ENCODE results near the gene ATP10A. TPM values are rescaled to one million over a fixed set of nuclear protein-coding genes. Genes with fewer than 3 reads are reported as not detected.

ATP10A gene, protein sequence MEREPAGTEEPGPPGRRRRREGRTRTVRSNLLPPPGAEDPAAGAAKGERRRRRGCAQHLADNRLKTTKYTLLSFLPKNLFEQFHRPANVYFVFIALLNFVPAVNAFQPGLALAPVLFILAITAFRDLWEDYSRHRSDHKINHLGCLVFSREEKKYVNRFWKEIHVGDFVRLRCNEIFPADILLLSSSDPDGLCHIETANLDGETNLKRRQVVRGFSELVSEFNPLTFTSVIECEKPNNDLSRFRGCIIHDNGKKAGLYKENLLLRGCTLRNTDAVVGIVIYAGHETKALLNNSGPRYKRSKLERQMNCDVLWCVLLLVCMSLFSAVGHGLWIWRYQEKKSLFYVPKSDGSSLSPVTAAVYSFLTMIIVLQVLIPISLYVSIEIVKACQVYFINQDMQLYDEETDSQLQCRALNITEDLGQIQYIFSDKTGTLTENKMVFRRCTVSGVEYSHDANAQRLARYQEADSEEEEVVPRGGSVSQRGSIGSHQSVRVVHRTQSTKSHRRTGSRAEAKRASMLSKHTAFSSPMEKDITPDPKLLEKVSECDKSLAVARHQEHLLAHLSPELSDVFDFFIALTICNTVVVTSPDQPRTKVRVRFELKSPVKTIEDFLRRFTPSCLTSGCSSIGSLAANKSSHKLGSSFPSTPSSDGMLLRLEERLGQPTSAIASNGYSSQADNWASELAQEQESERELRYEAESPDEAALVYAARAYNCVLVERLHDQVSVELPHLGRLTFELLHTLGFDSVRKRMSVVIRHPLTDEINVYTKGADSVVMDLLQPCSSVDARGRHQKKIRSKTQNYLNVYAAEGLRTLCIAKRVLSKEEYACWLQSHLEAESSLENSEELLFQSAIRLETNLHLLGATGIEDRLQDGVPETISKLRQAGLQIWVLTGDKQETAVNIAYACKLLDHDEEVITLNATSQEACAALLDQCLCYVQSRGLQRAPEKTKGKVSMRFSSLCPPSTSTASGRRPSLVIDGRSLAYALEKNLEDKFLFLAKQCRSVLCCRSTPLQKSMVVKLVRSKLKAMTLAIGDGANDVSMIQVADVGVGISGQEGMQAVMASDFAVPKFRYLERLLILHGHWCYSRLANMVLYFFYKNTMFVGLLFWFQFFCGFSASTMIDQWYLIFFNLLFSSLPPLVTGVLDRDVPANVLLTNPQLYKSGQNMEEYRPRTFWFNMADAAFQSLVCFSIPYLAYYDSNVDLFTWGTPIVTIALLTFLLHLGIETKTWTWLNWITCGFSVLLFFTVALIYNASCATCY (N-terminal part only)
- 10 to 100 TPM; 16.6 to 22.8 TPM for total RNA-seq

DNA sequence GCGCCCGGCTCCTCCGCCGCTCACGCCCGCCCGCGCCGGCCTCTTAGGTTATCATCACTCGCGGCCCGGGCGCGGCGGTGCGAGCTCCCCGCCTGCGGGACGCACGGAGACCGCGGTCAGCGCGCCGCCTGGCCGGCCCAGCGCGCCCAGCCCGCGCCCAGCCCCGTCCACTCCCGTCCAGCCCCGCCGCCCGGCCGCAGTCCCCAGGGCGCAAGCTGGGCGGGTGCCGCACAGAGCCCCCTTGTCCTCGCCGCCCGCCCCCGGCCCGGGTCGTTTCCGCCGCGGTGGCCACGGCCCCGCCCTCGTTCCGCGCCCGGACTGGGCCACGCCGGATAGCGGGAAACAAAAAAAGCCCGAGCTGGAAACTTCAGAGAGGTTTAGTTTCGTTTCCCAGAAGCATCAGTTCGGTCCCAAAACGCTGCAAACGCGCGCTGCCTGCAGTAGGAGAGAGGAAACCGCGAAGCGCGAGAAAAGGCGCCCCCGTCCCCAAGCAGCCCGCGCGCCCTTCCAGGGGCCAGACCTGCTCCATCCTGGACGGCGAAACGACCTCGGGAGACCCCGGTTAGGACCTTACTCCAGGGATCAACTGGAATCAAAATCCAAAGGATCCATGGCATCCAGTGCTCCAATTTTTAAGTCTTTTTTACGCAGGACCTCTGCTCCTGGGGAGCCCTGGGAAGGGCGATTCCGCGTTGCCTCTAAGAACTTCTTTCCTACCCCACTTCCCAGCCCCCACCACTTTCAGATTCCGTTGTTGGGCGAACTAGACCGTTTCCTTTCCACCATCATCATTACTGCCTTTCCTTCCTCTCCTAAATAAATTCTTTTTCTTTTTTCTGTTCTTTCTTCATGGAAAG lies at the start of gene ATP10A:
TSS of gene ATP10A (minus strand) at position 217 of the 857 bp plus-strand sequence. CDS start 231 bp downstream, outside the sequence.
- peak; percentile 56 to 68 for ATAC-seq
- Mint-ChIP-seq H3K36me3 (no peaks in the 10 kb centered on the region), H3K4me1 (ENCODE audit: low read depth in 2 of 2) (peaks cover 37 to 43% of the 10 kb centered on the region in 2 donors), H3K27ac (peak within 1 kb of the TSS; percentile 82 to 95), H3K4me3 (peak within 1 kb of the TSS; percentile 95), H3K9me3 (no peaks in the 10 kb centered on the region), H3K27me3 (no peaks in the 10 kb centered on the region)
- peak; percentile 75 for DNase-seq (ENCODE audit: low spot score)

DNA sequence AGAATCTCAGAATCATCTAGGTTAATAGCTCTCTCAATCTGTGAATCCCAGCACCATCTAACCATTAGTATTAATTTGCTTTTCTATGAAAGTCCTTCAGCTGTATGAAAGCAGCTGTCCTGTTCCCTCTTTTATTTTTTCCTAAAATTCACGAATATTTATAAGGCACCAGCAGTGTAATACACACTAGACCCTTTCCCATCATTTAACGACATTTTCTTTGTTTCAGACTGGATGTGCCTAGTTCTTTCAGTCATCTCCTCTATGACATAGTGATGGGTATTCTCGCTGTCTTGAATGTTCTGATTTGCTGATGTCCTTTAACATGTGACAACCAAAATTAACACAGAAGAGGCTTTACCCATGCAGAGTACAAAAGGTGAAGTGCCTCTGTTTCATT lies 48.9 kb upstream of the ATP10A start:
- ATAC-seq = no peak
- peaks cover 2 to 13% of the 10 kb centered on the region in 2 donors for H3K27me3 Mint-ChIP-seq
- H3K9me3 Mint-ChIP-seq = no peaks in the 10 kb centered on the region

DNA sequence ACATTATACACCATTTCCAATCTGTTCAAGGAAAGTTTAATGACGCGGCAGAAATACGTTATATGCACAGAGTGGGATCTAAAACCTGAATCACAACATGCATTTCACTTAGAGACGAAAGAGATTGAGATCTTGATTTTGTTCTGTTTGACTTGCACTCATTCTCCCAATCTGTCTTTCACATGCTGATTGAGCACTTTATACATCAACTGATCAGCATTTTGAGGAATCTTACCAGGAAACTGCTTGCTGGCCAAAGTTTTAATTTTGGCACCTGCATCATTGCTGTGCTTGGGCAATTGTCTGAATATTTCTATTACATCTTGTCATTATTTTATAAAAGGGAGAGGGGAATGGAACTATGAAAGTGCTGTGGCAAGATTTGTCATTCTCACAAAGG lies 47.7 kb upstream of the ATP10A start:
- Mint-ChIP-seq H3K27ac (no peak overlapping the region), H3K4me3 (no peak overlapping the region), H3K36me3 (no peaks in the 10 kb centered on the region), H3K9me3 (no peaks in the 10 kb centered on the region), H3K4me1 (ENCODE audit: low read depth in 2 of 2) (no peaks in the 10 kb centered on the region), H3K27me3 (peaks cover 2 to 5% of the 10 kb centered on the region in 2 donors)
- DNase-seq (ENCODE audit: low spot score) (no peak), ATAC-seq (no peak)

More for the DNA sequence above, 48.9 kb upstream of the ATP10A start:
- no peak for DNase-seq (ENCODE audit: low spot score)
- Mint-ChIP-seq H3K27ac (no peak overlapping the region), H3K4me3 (no peak overlapping the region), H3K4me1 (ENCODE audit: low read depth in 2 of 2) (no peaks in the 10 kb centered on the region), H3K36me3 (no peaks in the 10 kb centered on the region)

DNA sequence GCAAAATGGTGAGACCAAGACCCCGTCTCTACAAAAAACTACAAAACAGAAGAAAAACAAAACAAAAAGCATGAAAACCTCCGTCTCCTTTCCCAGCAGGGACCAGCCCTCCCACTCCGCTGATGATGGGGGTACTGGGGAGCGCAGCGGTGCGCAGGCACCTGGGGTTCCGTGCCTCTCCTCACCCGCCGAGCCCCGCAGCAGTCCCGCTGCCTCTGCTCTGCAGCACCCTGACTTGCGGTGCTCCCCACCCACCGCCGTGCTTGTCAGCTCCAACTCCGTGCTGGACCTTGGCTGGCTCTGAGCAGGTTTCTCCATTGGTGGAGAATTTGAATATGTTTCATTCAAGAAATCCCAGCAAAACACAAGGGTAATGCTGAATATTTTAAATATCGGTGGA lies 46.7 kb upstream of the ATP10A start:
- H3K27me3 Mint-ChIP-seq = peaks cover 2 to 5% of the 10 kb centered on the region in 2 donors

DNA sequence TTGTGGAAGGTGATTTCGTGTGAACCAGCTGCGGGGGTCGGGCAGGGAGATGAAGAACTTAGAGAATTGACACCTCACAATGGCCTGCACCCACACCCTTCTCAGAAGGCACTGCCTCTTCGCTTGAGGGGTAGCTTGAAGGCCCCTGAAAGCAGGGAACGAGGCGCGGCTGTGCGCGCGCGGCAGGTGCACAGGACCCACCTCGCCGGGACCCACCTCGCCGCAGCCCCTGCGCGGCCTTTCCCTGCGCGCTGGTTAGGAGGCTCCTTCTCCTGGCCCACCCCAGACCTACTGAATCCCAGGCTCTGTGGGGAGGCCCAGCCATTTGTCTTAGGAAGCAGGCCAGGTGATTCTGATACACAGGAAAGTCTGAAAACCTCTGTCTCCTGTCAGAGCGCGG lies 46.2 kb upstream of the ATP10A start:
- no peak overlapping the region for H3K4me3 Mint-ChIP-seq
- DNase-seq (ENCODE audit: low spot score) = no peak
- H3K36me3 Mint-ChIP-seq = no peaks in the 10 kb centered on the region
- H3K9me3 Mint-ChIP-seq = no peaks in the 10 kb centered on the region
- H3K4me1 Mint-ChIP-seq (ENCODE audit: low read depth in 2 of 2) = no peaks in the 10 kb centered on the region
- H3K27ac Mint-ChIP-seq = no peak overlapping the region
- ATAC-seq = peak in 1 of 2 donors; percentile 45
- H3K27me3 Mint-ChIP-seq = peaks cover 2 to 5% of the 10 kb centered on the region in 2 donors

More for the DNA sequence above, 46.7 kb upstream of the ATP10A start:
- DNase-seq (ENCODE audit: low spot score) (no peak), ATAC-seq (no peak)
- no peak overlapping the region for H3K4me3 Mint-ChIP-seq
- H3K27ac Mint-ChIP-seq = no peak overlapping the region
- no peaks in the 10 kb centered on the region for H3K9me3 Mint-ChIP-seq
- no peaks in the 10 kb centered on the region for H3K4me1 Mint-ChIP-seq (ENCODE audit: low read depth in 2 of 2)
- H3K36me3 Mint-ChIP-seq = no peaks in the 10 kb centered on the region

DNA sequence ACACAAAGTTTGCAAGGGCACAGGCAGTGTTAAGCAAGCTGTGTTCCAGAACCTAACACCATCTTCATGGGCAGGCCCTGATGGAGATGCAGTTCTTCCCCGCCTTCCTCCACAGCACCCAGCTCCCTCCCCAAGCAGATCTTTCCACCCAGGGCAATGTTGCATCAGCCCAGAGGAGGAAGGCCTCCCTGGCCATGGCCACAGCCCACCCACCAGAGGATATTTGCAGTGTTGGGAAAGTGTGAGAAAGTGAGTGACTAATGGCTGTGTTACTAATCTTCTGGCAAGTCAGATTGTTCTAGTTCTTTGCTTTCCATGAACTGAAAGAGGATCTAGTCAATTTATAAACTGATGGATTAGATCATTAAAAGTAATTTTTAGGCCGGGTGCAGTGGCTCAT lies 42.0 kb upstream of the ATP10A start:
- H3K4me1 Mint-ChIP-seq (ENCODE audit: low read depth in 2 of 2) = peaks cover 16 to 18% of the 10 kb centered on the region in 2 donors
- no peak overlapping the region for H3K4me3 Mint-ChIP-seq
- H3K36me3 Mint-ChIP-seq = no peaks in the 10 kb centered on the region
- peak; percentile 47 to 62 for ATAC-seq
- no peak overlapping the region for H3K27ac Mint-ChIP-seq
- DNase-seq (ENCODE audit: low spot score) = no peak
- no peaks in the 10 kb centered on the region for H3K9me3 Mint-ChIP-seq
- H3K27me3 Mint-ChIP-seq = no peaks in the 10 kb centered on the region

DNA sequence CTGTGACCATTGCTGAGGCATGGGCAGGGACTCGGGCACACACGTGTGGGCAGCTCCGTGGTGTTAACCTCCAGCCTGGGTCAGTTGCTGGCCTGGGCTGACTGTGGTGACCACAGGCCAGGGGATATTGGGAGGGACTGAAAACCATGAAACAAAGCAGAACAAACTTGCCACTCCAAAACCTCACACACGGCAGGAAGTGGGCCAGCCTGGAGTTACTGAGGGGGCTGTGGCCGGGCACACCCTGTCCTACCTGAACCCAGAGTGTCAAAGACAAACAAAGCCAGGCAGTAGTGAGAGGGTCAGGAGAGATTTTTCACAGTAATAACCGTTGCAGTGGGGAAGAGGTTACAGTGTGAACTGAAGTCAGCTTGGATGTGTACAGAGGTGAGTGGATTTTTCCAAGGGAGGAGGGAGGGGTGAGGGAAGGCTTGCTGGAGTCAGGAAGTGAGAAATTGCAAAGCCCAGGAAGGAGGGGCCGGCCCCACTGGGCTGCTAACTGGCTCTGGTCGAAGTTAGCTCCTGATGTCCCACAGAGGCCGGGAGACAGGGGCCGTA lies 40.0 kb upstream of the ATP10A start:
- Mint-ChIP-seq H3K27ac (peak overlapping the region; percentile 68 to 86), H3K27me3 (no peaks in the 10 kb centered on the region), H3K4me3 (peak overlapping the region; percentile 25)

DNA sequence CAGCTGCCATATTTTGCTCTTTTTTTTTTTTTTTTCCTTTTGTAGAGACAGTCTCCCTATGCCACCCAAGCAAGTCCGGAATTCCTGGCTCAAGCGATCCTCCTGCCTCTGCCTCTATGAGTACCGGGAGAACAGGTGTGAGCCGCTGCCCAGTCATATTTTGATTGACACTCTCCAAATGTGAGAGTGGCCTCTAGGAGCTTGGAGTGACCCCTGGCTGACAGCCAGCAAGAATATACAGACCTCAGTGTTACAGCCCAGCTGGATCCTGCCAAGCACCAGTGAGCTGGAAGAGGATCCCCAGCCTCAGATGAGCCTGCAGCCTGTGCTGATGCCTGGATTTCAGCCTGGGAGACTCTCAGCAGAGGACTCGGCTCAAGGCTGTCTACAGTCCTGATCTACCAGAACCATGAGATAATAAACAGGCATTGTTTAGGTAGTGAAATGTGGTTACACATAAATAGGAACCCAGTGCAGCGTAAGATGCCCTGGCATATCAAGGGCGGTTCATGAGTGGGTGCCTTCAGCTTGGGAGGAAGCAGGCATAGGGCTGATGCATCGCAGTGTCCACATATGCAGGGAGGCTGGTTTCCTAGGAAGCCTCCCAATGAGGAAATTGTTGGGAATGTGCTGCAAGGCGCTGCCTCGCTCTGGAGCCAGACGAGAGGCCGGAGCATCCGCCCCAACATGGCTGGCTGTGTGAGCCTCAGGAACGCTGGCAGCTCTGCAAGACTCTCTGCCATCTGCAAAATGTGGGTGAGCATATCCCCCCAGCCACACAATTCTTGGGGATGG lies 38.9 kb upstream of the ATP10A start:
- no peak for ATAC-seq

More for the DNA sequence above, 40.0 kb upstream of the ATP10A start:
- Mint-ChIP-seq H3K9me3 (no peaks in the 10 kb centered on the region), H3K4me1 (ENCODE audit: low read depth in 2 of 2) (peaks cover 16 to 18% of the 10 kb centered on the region in 2 donors), H3K36me3 (no peaks in the 10 kb centered on the region)
- ATAC-seq = peak; percentile 57 to 59
- no peak for DNase-seq (ENCODE audit: low spot score)

DNA sequence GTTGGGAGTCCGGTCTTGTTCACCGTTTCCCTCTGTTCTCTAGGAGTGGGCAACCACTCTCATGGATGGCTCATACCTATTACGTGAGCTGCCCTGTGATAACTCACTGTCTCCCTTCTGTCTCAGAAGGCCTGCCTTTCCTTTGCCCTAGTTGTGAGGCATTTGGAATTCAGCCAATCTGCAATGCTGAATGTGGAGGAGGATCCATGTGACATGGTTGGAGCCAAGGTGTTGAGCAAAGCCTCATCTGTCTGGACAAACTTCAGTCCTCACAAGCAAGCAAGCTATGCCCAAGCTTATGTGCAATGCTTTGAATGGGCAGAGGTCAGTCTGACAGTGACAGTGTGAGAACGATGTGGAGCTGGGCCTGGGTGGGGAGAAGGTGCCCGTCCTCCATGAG lies 37.8 kb upstream of the ATP10A start:
- no peaks in the 10 kb centered on the region for H3K36me3 Mint-ChIP-seq
- no peaks in the 10 kb centered on the region for H3K27me3 Mint-ChIP-seq
- no peak overlapping the region for H3K4me3 Mint-ChIP-seq
- ATAC-seq = no peak
- H3K4me1 Mint-ChIP-seq (ENCODE audit: low read depth in 2 of 2) = peaks cover 16 to 18% of the 10 kb centered on the region in 2 donors
- peak overlapping the region in 1 of 2 donors; percentile 8 for H3K27ac Mint-ChIP-seq
- no peaks in the 10 kb centered on the region for H3K9me3 Mint-ChIP-seq
- no peak for DNase-seq (ENCODE audit: low spot score)

More for the DNA sequence above, 38.9 kb upstream of the ATP10A start:
- Mint-ChIP-seq H3K27ac (no peak overlapping the region), H3K27me3 (no peaks in the 10 kb centered on the region), H3K4me1 (ENCODE audit: low read depth in 2 of 2) (peaks cover 16 to 18% of the 10 kb centered on the region in 2 donors), H3K36me3 (no peaks in the 10 kb centered on the region), H3K4me3 (no peak overlapping the region), H3K9me3 (no peaks in the 10 kb centered on the region)
- DNase-seq (ENCODE audit: low spot score) = no peak

DNA sequence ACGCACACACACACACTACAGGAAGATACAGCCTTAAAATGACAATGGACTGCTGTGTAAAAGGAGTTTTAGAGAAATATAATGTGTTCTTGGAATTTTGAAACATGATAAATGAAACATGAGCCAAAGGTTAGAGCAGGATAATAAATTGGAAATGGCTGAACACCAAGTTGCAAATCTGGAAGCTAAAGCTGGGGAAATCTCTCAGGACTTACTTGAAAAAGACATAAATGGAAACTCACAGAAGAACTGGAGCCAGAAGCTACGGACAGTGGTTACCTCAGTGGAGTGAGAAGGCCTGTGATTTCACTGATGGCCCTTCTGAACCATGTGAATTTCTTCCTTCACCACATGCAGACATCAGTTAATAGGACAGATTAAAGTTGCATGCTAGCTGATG lies 37.3 kb upstream of the ATP10A start:
- H3K36me3 Mint-ChIP-seq = no peaks in the 10 kb centered on the region
- no peak overlapping the region for H3K4me3 Mint-ChIP-seq
- ATAC-seq (no peak), DNase-seq (ENCODE audit: low spot score) (no peak)
- no peaks in the 10 kb centered on the region for H3K27me3 Mint-ChIP-seq
- H3K27ac Mint-ChIP-seq = no peak overlapping the region
- H3K4me1 Mint-ChIP-seq (ENCODE audit: low read depth in 2 of 2) = peaks cover 16 to 18% of the 10 kb centered on the region in 2 donors
- H3K9me3 Mint-ChIP-seq = no peaks in the 10 kb centered on the region

DNA sequence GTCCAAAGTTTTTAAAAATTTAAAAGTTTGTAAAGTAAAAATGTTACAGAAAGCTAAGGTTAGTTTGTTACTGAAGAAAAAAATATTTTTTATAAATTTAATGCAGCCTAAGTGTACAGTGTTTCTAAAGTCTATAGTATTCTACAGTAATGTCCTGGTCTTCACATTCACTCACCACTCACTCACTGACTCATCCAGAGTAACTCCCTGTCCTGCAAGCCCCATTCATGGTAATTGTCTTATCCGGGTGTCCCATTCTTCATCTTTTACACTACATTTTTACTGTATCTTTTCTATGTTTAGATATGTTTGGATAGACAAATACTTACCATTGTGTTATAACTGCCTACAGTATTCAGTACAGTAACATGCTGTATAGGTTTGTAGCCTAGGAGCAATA lies 36.7 kb upstream of the ATP10A start:
- no peak overlapping the region for H3K27ac Mint-ChIP-seq
- H3K4me1 Mint-ChIP-seq (ENCODE audit: low read depth in 2 of 2) = peaks cover 16 to 18% of the 10 kb centered on the region in 2 donors
- H3K36me3 Mint-ChIP-seq = no peaks in the 10 kb centered on the region
- no peaks in the 10 kb centered on the region for H3K27me3 Mint-ChIP-seq
- no peak overlapping the region for H3K4me3 Mint-ChIP-seq
- ATAC-seq (no peak), DNase-seq (ENCODE audit: low spot score) (no peak)
- H3K9me3 Mint-ChIP-seq = no peaks in the 10 kb centered on the region

DNA sequence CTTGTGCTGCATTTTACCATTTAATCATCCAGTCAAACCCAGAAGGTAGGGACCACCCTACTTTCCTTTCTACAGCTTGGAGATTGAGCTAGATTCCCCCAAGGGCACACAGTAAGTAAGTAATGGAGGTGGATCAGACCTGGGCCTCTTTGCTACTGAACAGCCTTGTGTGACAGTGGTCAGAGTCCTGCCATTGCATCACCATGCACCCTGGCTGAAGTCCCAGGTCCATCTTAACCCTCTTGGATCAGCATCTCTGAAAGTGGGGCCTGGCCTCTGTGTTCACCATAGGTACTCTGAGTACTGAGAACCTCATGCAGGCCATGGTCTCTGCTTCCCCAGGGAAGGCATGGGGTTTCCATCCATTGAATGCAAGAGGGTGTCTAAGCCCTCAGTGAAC lies 34.5 kb upstream of the ATP10A start:
- peaks cover 1 to 2% of the 10 kb centered on the region in 2 donors for H3K4me1 Mint-ChIP-seq (ENCODE audit: low read depth in 2 of 2)
- H3K36me3 Mint-ChIP-seq = no peaks in the 10 kb centered on the region
- peaks cover 3 to 9% of the 10 kb centered on the region in 2 donors for H3K27me3 Mint-ChIP-seq
- H3K27ac Mint-ChIP-seq = no peak overlapping the region
- no peaks in the 10 kb centered on the region for H3K9me3 Mint-ChIP-seq
- ATAC-seq (no peak), DNase-seq (ENCODE audit: low spot score) (no peak)
- no peak overlapping the region for H3K4me3 Mint-ChIP-seq

Data from natural killer cell treated with Interleukin-12 subunit alpha and Interleukin-12 subunit beta and Interleukin-15 and Interleukin-18, amount 100 ng/mL, for 72 hours (primary cell).